Measurements from ENCODE around the gene ZFP3. TPM values are rescaled to one million over a fixed set of nuclear protein-coding genes. Genes with fewer than 3 reads are reported as not detected.
"Not testable (repeated sequence)": the region's sequence is repeated elsewhere in the genome, so short reads cannot be mapped to it uniquely, and the experiment has no call there.

Gene ZFP3
- total RNA-seq, 2 donors from 2014 or later, result 2.5 to 3.6 TPM

GRCh38 chr17:5139458-5139732, 61.1 kb downstream of the ZFP3 start:
- H3K36me3 Mint-ChIP-seq (ENCODE audit: low read depth), result no peaks in the 10 kb centered on the region
- no peak overlapping the region for H3K27ac Mint-ChIP-seq
- no peak overlapping the region for H3K4me3 Mint-ChIP-seq
- H3K4me1 Mint-ChIP-seq, result peaks cover 2% of the 10 kb centered on the region
- H3K27me3 Mint-ChIP-seq, result peaks cover 3% of the 10 kb centered on the region
- no peaks in the 10 kb centered on the region for H3K9me3 ChIP-seq (ENCODE audit: control insufficient read depth, low read length, poor library complexity, severe bottlenecking)
- no peak for ATAC-seq
- no peak for DNase-seq

GRCh38 chr17:5142877-5143276, 64.6 kb downstream of the ZFP3 start:
- H3K27ac Mint-ChIP-seq, DNase-seq: not testable (repeated sequence)

More at GRCh38 chr17:5142877-5143276, 64.6 kb downstream of the ZFP3 start:
- H3K4me1 Mint-ChIP-seq; H3K4me3 Mint-ChIP-seq; H3K36me3 Mint-ChIP-seq (ENCODE audit: low read depth); ATAC-seq; H3K9me3 ChIP-seq (ENCODE audit: control insufficient read depth, low read length, poor library complexity, severe bottlenecking): not testable (repeated sequence)
- peaks cover 14% of the 10 kb centered on the region for H3K27me3 Mint-ChIP-seq

Other genes starting within 250 kb of the ZFP3 start
- 100 to 1,000 TPM; 188 to 263 TPM for gene MINK1, start 245.1 kb upstream of the ZFP3 start, total RNA-seq
- gene C17orf107, start 178.9 kb upstream of the ZFP3 start, total RNA-seq, result 10 to 100 TPM; 10.7 to 12.8 TPM
- 1 to 10 TPM; 1.1 to 1.6 TPM for gene CHRNE, start 175.4 kb upstream of the ZFP3 start, total RNA-seq
- gene GP1BA, start 146.2 kb upstream of the ZFP3 start, total RNA-seq, result 10 to 100 TPM in 1 of 2 donors, 1 to 10 TPM in 1; 1.6 to 22.9 TPM
- 10 to 100 TPM; 26.2 to 26.4 TPM for gene SLC25A11, start 138.4 kb upstream of the ZFP3 start, total RNA-seq
- 10 to 100 TPM; 95.5 to 99.0 TPM for gene RNF167, start 138.2 kb upstream of the ZFP3 start, total RNA-seq
- gene PFN1, start 129.9 kb upstream of the ZFP3 start, total RNA-seq, result 100 to 1,000 TPM; 686 to 710 TPM
- 10 to 100 TPM; 17.2 to 17.6 TPM for gene ENO3, start 127.3 kb upstream of the ZFP3 start, total RNA-seq
- gene SPAG7, start 110.7 kb upstream of the ZFP3 start, total RNA-seq, result 10 to 100 TPM; 39.0 to 48.4 TPM
- 10 to 100 TPM; 59.9 to 63.5 TPM for gene CAMTA2, start 90.8 kb upstream of the ZFP3 start, total RNA-seq
- not detected for gene INCA1, start 80.9 kb upstream of the ZFP3 start, total RNA-seq
- 10 to 100 TPM; 15.4 to 19.3 TPM for gene KIF1C, start 80.5 kb upstream of the ZFP3 start, total RNA-seq
- gene SLC52A1, start 43.0 kb upstream of the ZFP3 start, total RNA-seq, result under 1 TPM in 1 of 2 donors, not detected in 1; 0.12 TPM
- 1 to 10 TPM; 3.4 to 4.1 TPM for gene ZNF232, start 33.4 kb downstream of the ZFP3 start, total RNA-seq
- gene USP6, start 37.6 kb downstream of the ZFP3 start, total RNA-seq, result under 1 TPM; 0.05 to 0.13 TPM
- gene ZNF594, start 113.4 kb downstream of the ZFP3 start, total RNA-seq, result 1 to 10 TPM; 3.9 to 5.5 TPM
- gene SCIMP, start 156.4 kb downstream of the ZFP3 start, total RNA-seq, result 1 to 10 TPM in 1 of 2 donors, under 1 TPM in 1; 0.76 to 4.8 TPM
- gene RABEP1, start 203.8 kb downstream of the ZFP3 start, total RNA-seq, result 10 to 100 TPM; 33.2 to 33.6 TPM

Data from T-helper 17 cell (primary cell).